ENCODE data around the gene TGFB2.

Gene TGFB2

DNA sequence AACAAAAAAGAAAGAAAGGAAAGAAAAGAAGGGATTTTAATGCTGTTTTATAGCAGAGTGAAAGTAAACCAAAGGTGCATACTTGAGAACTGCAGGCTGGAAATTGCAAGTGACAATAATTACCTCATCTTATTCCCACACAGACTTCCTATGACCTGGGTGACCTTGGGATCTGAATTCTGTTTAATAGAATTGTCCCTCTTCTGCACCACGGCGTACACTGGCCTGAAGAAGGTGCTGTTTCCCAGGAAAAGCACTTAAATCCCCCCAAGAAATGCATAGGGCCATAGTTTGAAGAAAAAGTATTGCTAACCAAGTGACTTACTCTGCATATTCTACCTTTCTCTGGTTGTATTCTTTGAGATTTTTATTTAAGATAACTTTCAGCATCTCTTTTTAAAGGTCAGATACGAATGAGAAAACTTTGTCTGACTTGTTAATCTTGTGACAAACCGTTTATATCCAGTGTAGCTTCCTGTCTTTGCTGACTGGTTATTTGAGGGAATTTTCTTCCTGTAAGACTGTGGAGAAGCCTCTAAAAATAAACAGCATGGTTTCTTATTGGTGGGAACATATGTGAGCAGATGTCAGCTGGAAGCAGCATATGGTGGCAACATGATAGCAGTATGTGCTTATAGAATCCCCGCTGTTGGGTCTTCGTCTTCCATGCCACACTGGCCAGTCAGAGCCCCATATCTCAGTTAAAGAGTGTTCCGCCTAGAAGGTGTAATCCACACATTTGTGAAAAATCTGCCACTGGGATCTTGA, 16.3 kb downstream of the TGFB2 start:
- no peak for DNase-seq (ENCODE audit: low read depth in 3 of 3)

GRCh38 chr1:218362418-218363076, 17.4 kb downstream of the TGFB2 start:
- no peak for DNase-seq (ENCODE audit: low read depth in 3 of 3)

GRCh38 chr1:218363141-218363540, 18.0 kb downstream of the TGFB2 start:
- DNase-seq (ENCODE audit: low read depth in 3 of 3): no peak

DNA sequence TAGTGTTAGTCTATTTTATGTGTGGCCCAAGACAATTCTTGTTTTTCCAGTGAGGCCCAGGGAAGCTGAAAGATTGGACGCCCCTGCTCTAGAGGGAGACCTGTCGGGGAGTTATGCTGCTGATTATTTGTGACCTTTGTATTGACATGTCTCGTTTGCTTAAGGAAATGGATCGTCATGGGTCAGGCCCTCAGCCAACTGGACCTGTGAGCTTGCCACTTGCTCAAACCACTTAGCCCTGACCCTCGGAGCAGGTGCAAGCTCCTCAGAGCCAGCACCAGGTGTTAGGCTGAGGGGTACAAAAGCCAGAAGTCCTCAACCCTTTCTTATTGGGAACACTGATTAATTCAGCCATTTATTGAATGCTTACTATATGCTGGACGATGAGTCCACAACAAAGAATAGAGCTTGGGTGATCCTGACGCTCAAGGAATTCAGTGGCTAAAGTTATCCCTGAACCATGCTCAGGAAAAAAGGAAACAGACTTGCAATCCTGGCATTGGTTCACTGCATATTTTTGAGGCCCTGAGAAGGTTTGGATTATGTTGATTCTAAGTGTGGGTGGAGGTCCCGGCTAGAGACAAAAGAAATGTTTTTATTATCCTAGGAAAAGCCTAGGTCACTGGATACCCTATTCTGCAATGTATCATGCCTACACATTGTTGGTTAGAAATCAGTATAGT, 19.0 kb downstream of the TGFB2 start:
- no peak for DNase-seq (ENCODE audit: low read depth in 3 of 3)

- DNase-seq (ENCODE audit: low read depth in 3 of 3): no peak
Measured at GRCh38 chr1:218365226-218365999, 20.3 kb downstream of the TGFB2 start.

DNA sequence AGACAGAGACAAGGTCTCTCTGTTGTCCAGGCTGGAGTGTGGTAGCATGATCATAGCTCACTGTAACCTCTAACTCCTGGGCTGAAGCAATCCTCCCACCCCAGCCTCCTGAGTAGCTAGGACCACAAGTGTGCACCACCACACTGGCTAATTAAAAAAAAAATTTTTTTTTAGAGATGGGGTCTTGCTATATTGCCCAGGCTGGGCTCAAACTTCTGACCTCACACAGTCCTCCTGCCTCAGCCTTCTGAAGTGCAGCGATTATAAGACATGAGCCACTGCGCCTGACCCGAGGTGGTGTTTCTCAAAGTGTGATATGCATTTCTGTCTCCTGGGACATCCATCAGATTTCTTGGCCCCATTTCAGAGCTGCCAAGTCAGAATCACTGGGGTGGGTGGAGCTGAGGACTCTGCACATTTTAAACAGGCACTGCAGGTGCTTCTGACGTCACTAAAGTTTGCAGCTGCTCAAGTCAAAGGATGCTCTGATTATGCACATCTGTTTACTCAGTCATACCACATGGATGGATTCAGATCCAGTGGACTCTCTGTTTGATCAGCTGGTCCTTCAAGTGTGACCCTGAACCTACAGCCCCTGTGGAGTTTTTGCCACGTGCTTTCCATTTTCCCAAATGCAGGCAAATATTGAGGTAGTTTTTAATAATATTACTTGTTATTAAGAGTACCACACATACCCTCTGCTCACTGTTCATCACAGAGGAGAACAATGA, 21.4 kb downstream of the TGFB2 start:
- no peak for DNase-seq (ENCODE audit: low read depth in 3 of 3)

DNA sequence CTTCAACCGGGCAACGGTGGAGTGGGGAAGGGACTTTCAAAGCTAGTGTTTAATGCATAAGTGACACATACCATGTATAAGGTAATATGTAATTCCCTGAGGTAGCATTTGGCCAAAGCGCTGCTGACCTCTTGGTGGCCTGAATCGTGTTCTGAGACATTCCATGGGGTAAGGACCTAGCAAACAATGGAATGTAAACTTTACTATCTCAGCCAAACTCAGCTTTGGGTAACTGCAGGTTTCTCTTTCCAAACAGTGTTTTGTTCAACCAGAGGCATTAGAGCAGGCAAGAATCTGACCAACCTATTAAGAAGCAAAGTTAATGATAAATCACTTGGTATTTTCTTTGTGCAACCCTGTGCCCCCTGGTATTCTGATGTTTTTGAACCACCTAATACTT, 22.0 kb downstream of the TGFB2 start:
- no peak for DNase-seq (ENCODE audit: low read depth in 3 of 3)

DNA sequence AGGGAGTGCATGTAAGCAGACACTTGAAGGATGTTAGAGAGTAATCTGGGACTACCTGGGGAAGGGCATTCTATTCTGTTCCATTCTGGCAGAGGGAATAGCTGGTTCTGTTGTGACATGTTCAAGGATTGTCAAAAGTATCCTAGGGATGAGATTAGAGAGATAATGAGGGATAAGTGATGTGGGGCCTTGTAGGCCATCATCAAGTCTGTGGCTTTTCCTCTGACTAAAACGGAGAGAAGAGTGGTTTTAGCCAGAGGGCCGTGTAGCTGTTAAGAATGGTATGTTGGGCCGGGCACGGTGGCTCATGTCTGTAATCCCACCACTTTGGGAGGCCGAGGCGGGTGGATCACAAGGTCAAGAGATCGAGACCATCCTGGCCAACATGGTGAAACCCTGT, 23.6 kb downstream of the TGFB2 start:
- no peak for DNase-seq (ENCODE audit: low read depth in 3 of 3)

GRCh38 chr1:218369688-218370511, 24.8 kb downstream of the TGFB2 start:
- no peak for DNase-seq (ENCODE audit: low read depth in 3 of 3)

- DNase-seq (ENCODE audit: low read depth in 3 of 3): no peak
Measured at GRCh38 chr1:218371927-218372672, 27.0 kb downstream of the TGFB2 start.

GRCh38 chr1:218374401-218375353, 29.5 kb downstream of the TGFB2 start:
- no peak for DNase-seq (ENCODE audit: low read depth in 3 of 3)

DNA sequence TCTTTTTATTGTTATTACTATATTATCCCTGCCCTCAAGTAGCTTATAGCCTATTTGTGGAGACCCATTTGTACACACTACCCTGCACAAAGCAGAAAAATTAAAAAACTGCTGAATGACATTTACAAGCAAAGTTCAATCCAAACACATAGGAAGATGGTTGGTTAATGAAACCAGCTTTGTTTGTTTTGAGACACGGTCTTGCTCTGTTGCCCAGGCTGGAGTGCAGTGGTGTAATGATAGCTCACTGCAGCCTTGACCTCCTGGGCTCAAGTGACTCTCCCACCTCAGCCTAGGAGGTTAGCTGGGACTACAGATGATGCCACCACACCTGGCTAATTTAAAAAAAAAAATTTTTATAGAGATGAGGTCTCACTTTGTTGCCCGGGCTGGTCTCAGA, 31.6 kb downstream of the TGFB2 start:
- DNase-seq (ENCODE audit: low read depth in 3 of 3): no peak

- DNase-seq (ENCODE audit: low read depth in 3 of 3): peak; percentile 19 to 61 (median 38)
Measured at GRCh38 chr1:218377143-218377660, 32.1 kb downstream of the TGFB2 start.

DNA sequence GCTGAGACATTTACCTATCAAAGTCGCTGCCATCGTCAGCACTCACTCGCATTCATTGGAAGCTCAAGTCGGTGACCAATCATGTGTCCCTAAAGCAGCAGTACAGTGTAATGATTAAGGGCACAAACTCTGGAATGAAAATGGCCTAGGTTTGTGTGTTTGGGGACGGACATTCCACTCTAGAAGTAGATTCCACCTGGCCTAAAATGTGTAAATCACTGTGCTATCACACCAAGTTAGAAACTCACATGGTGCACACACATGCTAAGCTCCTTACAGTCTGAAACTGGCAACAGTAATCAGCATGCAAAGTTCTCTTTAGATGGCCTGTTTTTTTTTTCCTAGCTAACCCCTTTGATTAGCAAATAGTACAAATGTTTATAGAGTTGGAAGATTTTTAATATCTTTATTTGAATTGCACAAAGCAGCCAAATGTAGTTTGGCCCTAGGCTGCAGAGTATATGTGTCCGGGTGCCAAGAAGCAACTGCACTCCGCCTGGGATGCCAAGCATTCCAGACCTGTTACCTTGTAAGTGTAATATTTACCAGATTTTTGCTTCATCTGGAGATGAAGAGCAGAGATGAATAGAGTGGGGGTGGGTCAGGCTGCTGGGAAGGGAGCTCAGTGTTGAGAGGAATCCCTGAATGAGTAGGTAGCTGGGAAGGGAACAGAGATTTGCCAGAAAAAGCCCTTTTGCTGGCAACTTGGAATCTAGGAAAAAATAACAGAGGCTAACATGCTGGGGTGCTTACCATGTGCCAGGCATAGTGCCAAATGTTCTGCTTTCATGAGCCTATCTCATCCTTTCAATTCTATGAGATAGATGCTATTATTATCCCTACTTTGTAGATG, 35.2 kb downstream of the TGFB2 start:
- DNase-seq (ENCODE audit: low read depth in 3 of 3): no peak

DNA sequence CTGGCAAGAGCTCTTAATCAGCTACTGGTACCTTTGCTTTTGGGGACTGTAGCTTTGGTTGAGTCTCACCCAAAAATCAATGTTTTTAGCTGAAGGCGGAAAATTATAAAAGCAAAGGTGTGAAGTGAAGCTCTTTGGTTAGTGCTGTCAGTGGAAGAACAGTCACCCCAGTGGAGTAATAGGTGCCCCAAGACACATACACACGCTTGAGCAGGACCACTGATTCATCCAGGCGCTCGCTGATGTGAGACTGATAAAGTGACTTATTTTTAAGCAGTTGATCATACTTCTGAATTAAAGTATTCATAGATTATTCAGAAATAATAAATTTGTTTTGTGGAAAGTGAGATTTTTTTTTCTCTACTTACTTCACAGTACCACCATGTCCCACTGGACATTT, 37.1 kb downstream of the TGFB2 start:
- DNase-seq (ENCODE audit: low read depth in 3 of 3): no peak

- no peak for DNase-seq (ENCODE audit: low read depth in 3 of 3)
Measured at GRCh38 chr1:218383051-218383450, 37.9 kb downstream of the TGFB2 start.

- DNase-seq (ENCODE audit: low read depth in 3 of 3): no peak
Measured at GRCh38 chr1:218383681-218384080, 38.5 kb downstream of the TGFB2 start.
